Measurements from ENCODE around the gene FILIP1L. TPM values are rescaled to one million over a fixed set of nuclear protein-coding genes. Genes with fewer than 3 reads are reported as not detected.

The FILIP1L gene
- total RNA-seq, 2 experiments from 2014 or later, result 0.25 to 0.44 TPM

GRCh38 chr3:100040451-100041225 is 73.7 kb downstream of the FILIP1L start:
- Mint-ChIP-seq H3K27ac (no peak overlapping the region), H3K4me1 (no peaks in the 10 kb centered on the region), H3K9me3 (no peaks in the 10 kb centered on the region), H3K36me3 (ENCODE audit: low read depth) (no peaks in the 10 kb centered on the region), H3K4me3 (no peak overlapping the region), H3K27me3 (no peaks in the 10 kb centered on the region)
- DNase-seq, result no peak
- ChIA-PET POLR2A (no interaction called here), CTCF (no interaction called here)

DNA sequence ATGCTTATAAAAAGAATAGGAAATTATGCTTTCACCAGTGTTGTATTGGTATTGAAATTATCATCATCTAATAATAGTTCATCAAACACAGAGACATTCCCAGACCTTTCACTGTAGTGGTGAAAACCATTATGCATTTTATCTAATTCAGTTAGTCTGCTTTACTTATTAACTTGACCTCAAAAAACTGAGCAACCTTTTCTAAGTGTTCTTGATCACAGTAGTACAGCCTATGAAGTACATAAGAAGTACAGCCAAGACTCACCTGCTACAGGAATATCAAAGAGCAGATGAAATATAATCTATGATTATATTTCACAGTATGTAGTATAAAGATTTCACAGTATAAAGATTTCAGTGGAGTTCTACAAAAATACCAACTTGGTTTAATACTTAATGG is 75.2 kb downstream of the FILIP1L start:
- ChIA-PET POLR2A (no interaction called here), CTCF (no interaction called here)
- Mint-ChIP-seq H3K27me3 (no peaks in the 10 kb centered on the region), H3K27ac (no peak overlapping the region), H3K4me1 (no peaks in the 10 kb centered on the region), H3K4me3 (no peak overlapping the region), H3K9me3 (no peaks in the 10 kb centered on the region), H3K36me3 (ENCODE audit: low read depth) (no peaks in the 10 kb centered on the region)
- no peak for DNase-seq

- CTCF ChIA-PET, result interaction anchor here (0.6 to 2.6 kb wide), 2 partner anchors 13 to 45 kb away, joined by 3 to 8 read pairs; no protein-coding TSS in a partner anchor
- Mint-ChIP-seq H3K4me3 (no peak overlapping the region), H3K27me3 (no peaks in the 10 kb centered on the region), H3K4me1 (peaks cover 4% of the 10 kb centered on the region), H3K27ac (no peak overlapping the region), H3K36me3 (ENCODE audit: low read depth) (no peaks in the 10 kb centered on the region), H3K9me3 (no peaks in the 10 kb centered on the region)
- DNase-seq, result no peak
- POLR2A ChIA-PET, result no interaction called here
Measured at GRCh38 chr3:100033903-100034471, 80.3 kb downstream of the FILIP1L start.

- Mint-ChIP-seq H3K4me3 (no peak overlapping the region), H3K36me3 (ENCODE audit: low read depth) (no peaks in the 10 kb centered on the region), H3K9me3 (no peaks in the 10 kb centered on the region), H3K4me1 (peaks cover 4% of the 10 kb centered on the region), H3K27ac (no peak overlapping the region), H3K27me3 (no peaks in the 10 kb centered on the region)
- POLR2A ChIA-PET, result no interaction called here
- no peak for DNase-seq
- CTCF ChIA-PET, result interaction anchor here (0.6 to 2.6 kb wide), 3 partner anchors 13 to 46 kb away, joined by 3 to 8 read pairs (median 3); no protein-coding TSS in a partner anchor
Measured at GRCh38 chr3:100033184-100033583, 81.1 kb downstream of the FILIP1L start.

GRCh38 chr3:100032243-100032642 is 82.1 kb downstream of the FILIP1L start:
- POLR2A ChIA-PET, result no interaction called here
- no peak for DNase-seq
- H3K4me1 Mint-ChIP-seq, result peaks cover 4% of the 10 kb centered on the region
- H3K4me3 Mint-ChIP-seq, result no peak overlapping the region
- no peaks in the 10 kb centered on the region for H3K36me3 Mint-ChIP-seq (ENCODE audit: low read depth)
- H3K27me3 Mint-ChIP-seq, result no peaks in the 10 kb centered on the region
- H3K9me3 Mint-ChIP-seq, result no peaks in the 10 kb centered on the region
- CTCF ChIA-PET, result interaction anchor here (1.1 to 2.6 kb wide), 3 partner anchors 10 to 25 kb away, joined by 3 to 8 read pairs (median 3); no protein-coding TSS in a partner anchor
- H3K27ac Mint-ChIP-seq, result no peak overlapping the region

GRCh38 chr3:100030914-100031425 is 83.3 kb downstream of the FILIP1L start:
- DNase-seq, result no peak
- ChIA-PET POLR2A (no interaction called here), CTCF (no interaction called here)
- Mint-ChIP-seq H3K36me3 (ENCODE audit: low read depth) (no peaks in the 10 kb centered on the region), H3K27ac (no peak overlapping the region), H3K27me3 (no peaks in the 10 kb centered on the region), H3K4me3 (no peak overlapping the region), H3K9me3 (no peaks in the 10 kb centered on the region), H3K4me1 (peaks cover 4% of the 10 kb centered on the region)

DNA sequence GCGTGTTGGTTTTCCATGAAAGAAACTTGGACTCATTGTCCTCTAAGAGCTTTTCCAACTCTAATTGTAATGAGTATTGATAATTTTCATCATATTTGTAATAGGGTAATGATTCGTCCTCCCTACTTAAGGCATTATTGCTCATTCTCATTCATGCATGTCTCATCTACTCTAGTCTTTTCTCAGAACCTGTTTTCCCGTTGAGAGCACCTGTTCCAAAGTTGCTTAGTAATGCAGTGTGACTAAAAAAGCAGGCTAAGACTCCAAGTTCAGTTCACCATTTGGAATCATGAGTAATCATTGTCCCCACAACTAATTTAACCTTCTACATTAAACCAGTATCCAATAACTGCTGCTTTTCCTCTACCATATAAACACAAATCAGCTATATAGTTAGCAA is 84.0 kb downstream of the FILIP1L start:
- no peak for DNase-seq
- H3K36me3 Mint-ChIP-seq (ENCODE audit: low read depth), result no peaks in the 10 kb centered on the region
- no peak overlapping the region for H3K27ac Mint-ChIP-seq
- POLR2A ChIA-PET, result no interaction called here
- peaks cover 4% of the 10 kb centered on the region for H3K4me1 Mint-ChIP-seq
- no peaks in the 10 kb centered on the region for H3K27me3 Mint-ChIP-seq
- no peaks in the 10 kb centered on the region for H3K9me3 Mint-ChIP-seq
- no peak overlapping the region for H3K4me3 Mint-ChIP-seq
- CTCF ChIA-PET, result no interaction called here

- Mint-ChIP-seq H3K27me3 (no peaks in the 10 kb centered on the region), H3K27ac (no peak overlapping the region), H3K4me1 (peaks cover 4% of the 10 kb centered on the region), H3K36me3 (ENCODE audit: low read depth) (no peaks in the 10 kb centered on the region), H3K4me3 (no peak overlapping the region), H3K9me3 (no peaks in the 10 kb centered on the region)
- ChIA-PET POLR2A (no interaction called here), CTCF (interaction anchor here (1.1 to 1.4 kb wide), 2 partner anchors 15 to 39 kb away, joined by 3 to 4 read pairs; no protein-coding TSS in a partner anchor)
- no peak for DNase-seq
Measured at GRCh38 chr3:100029689-100030088, 84.6 kb downstream of the FILIP1L start.

DNA sequence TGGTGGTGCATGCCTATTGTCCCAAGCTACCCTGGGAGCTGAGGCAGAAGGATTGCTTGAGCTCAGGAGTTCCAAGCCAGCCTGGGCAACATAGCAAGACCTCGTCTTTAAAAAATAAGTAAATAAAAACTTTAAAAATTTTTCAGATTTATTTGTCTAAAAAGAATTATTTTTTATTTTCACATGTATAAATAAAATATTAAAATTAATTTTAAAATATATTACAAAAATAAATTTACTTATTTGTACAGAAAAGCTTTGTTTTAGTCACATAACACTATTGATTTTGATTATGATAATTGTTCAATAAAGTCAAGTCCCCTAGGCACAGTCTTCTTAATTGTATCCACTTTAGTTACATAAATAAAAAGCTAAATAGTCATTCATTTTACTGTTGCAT is 85.2 kb downstream of the FILIP1L start:
- Mint-ChIP-seq H3K4me3 (no peak overlapping the region), H3K36me3 (ENCODE audit: low read depth) (no peaks in the 10 kb centered on the region), H3K27ac (no peak overlapping the region), H3K27me3 (no peaks in the 10 kb centered on the region), H3K9me3 (no peaks in the 10 kb centered on the region), H3K4me1 (peaks cover 4% of the 10 kb centered on the region)
- POLR2A ChIA-PET, result no interaction called here
- no peak for DNase-seq
- CTCF ChIA-PET, result interaction anchor here (0.5 to 1.4 kb wide), 4 partner anchors 16 to 39 kb away, joined by 3 to 4 read pairs (median 3); no protein-coding TSS in a partner anchor

DNA sequence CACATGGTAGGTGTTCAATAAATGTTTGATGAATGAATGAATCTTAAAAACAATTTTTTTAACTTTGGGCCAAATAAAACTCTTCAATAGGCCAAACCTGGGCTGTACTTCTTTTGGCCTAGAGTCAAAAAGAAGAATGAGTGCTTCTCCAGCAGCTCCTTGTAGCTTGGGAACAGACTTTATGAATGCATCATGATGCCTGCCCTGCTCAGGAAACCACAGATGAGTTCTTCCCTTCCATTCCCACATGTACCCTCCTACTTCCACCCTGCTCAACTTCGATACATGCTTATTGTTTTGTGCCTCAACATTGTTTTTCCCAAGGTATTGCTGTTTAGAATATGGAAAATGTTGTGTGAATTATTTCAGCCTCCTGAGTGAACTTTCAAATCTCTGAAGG is 87.0 kb downstream of the FILIP1L start:
- Mint-ChIP-seq H3K27ac (no peak overlapping the region), H3K4me3 (no peak overlapping the region), H3K4me1 (peaks cover 4% of the 10 kb centered on the region), H3K9me3 (no peaks in the 10 kb centered on the region), H3K27me3 (no peaks in the 10 kb centered on the region), H3K36me3 (ENCODE audit: low read depth) (peaks cover 1% of the 10 kb centered on the region)
- ChIA-PET CTCF (interaction anchor here (1.1 to 1.3 kb wide), 2 partner anchors 68 to 180 kb away, joined by 3 read pairs; no protein-coding TSS in a partner anchor), POLR2A (no interaction called here)
- no peak for DNase-seq

GRCh38 chr3:100024520-100025303 is 89.6 kb downstream of the FILIP1L start:
- no peak for DNase-seq
- no peaks in the 10 kb centered on the region for H3K27me3 Mint-ChIP-seq
- peaks cover 1% of the 10 kb centered on the region for H3K36me3 Mint-ChIP-seq (ENCODE audit: low read depth)
- H3K4me3 Mint-ChIP-seq, result no peak overlapping the region
- no peaks in the 10 kb centered on the region for H3K9me3 Mint-ChIP-seq
- H3K27ac Mint-ChIP-seq, result no peak overlapping the region
- ChIA-PET CTCF (no interaction called here), POLR2A (interaction anchor here (0.6 kb wide), 1 partner anchor 297 kb away, joined by 3 read pairs; no protein-coding TSS in a partner anchor)
- no peaks in the 10 kb centered on the region for H3K4me1 Mint-ChIP-seq

- ChIA-PET POLR2A (no interaction called here), CTCF (no interaction called here)
- Mint-ChIP-seq H3K4me1 (no peaks in the 10 kb centered on the region), H3K9me3 (no peaks in the 10 kb centered on the region), H3K27me3 (no peaks in the 10 kb centered on the region), H3K27ac (no peak overlapping the region), H3K36me3 (ENCODE audit: low read depth) (peaks cover 1% of the 10 kb centered on the region), H3K4me3 (no peak overlapping the region)
- no peak for DNase-seq
Measured at GRCh38 chr3:100023595-100023994, 90.7 kb downstream of the FILIP1L start.

- no peaks in the 10 kb centered on the region for H3K27me3 Mint-ChIP-seq
- ChIA-PET POLR2A (no interaction called here), CTCF (no interaction called here)
- peaks cover 1% of the 10 kb centered on the region for H3K36me3 Mint-ChIP-seq (ENCODE audit: low read depth)
- no peaks in the 10 kb centered on the region for H3K9me3 Mint-ChIP-seq
- no peak overlapping the region for H3K27ac Mint-ChIP-seq
- DNase-seq, result no peak
- no peak overlapping the region for H3K4me3 Mint-ChIP-seq
- no peaks in the 10 kb centered on the region for H3K4me1 Mint-ChIP-seq
Measured at GRCh38 chr3:100023150-100023549, 91.2 kb downstream of the FILIP1L start.
